Activated CD8-positive, alpha-beta memory T cell treated with anti-CD3 and anti-CD28 coated beads, Interleukin-2, amount 50 U/mL, for 48 hours (primary cell): ENCODE measurements around the gene ALKBH7.

Source experiments
- DNase-seq: peaks from one replicate; pipeline ENCODE4 v3.0.0-alpha.2; 2020

Gene ALKBH7

GRCh38 chr19:6402058-6402457, 29.5 kb downstream of the ALKBH7 start:
- DNase-seq = no peak

GRCh38 chr19:6402837-6403608, 30.4 kb downstream of the ALKBH7 start:
- DNase-seq = no peak

- no peak for DNase-seq
Measured at GRCh38 chr19:6406401-6406800, 33.8 kb downstream of the ALKBH7 start.

- DNase-seq = no peak
Measured at GRCh38 chr19:6409346-6409745, 36.8 kb downstream of the ALKBH7 start.

- no peak for DNase-seq
Measured at GRCh38 chr19:6412061-6412446, 39.5 kb downstream of the ALKBH7 start.

GRCh38 chr19:6412447-6413091, 40.0 kb downstream of the ALKBH7 start:
- DNase-seq = peak; percentile 84

- DNase-seq = no peak
Measured at GRCh38 chr19:6413291-6413690, 40.7 kb downstream of the ALKBH7 start.

- DNase-seq = no peak
Measured at GRCh38 chr19:6413721-6414643, 41.4 kb downstream of the ALKBH7 start.

GRCh38 chr19:6414793-6415590, 42.4 kb downstream of the ALKBH7 start:
- DNase-seq = no peak

GRCh38 chr19:6415591-6416190, 43.1 kb downstream of the ALKBH7 start:
- no peak for DNase-seq

- DNase-seq = no peak
Measured at GRCh38 chr19:6416658-6417405, 44.2 kb downstream of the ALKBH7 start.

GRCh38 chr19:6417713-6418561, 45.3 kb downstream of the ALKBH7 start:
- no peak for DNase-seq

GRCh38 chr19:6418562-6418932, 46.0 kb downstream of the ALKBH7 start:
- DNase-seq = no peak

- no peak for DNase-seq
Measured at GRCh38 chr19:6421075-6422014, 48.8 kb downstream of the ALKBH7 start.

- peak; percentile 71 for DNase-seq
Measured at GRCh38 chr19:6423499-6424194, 51.1 kb downstream of the ALKBH7 start.

GRCh38 chr19:6424195-6424938, 51.8 kb downstream of the ALKBH7 start, which contains the start of gene KHSRP:
Gene KHSRP (minus strand): TSS chr19:6424811. CDS start chr19:6424701, 110 bp downstream.
- DNase-seq = peak; percentile 70
